Germinal center (tissue), 1 donor: ENCODE results near the gene SCN5A.

Experiments used
- DNase-seq: peaks from one replicate; pipeline ENCODE4 v3.0.0; 2012; ENCODE audit warnings: mixed read lengths, low spot score

Gene SCN5A

GRCh38 chr3:38647217-38647970, 2.1 kb downstream of the SCN5A start:
- DNase-seq, result no peak

GRCh38 chr3:38646630-38647029, 2.9 kb downstream of the SCN5A start:
- DNase-seq, result peak; percentile 36

- DNase-seq, result no peak
Measured at GRCh38 chr3:38646062-38646461, 3.4 kb downstream of the SCN5A start.

- DNase-seq, result no peak
Measured at GRCh38 chr3:38645601-38646000, 3.9 kb downstream of the SCN5A start.

- no peak for DNase-seq
Measured at GRCh38 chr3:38645076-38645475, 4.4 kb downstream of the SCN5A start.

- DNase-seq, result no peak
Measured at GRCh38 chr3:38644662-38645053, 4.8 kb downstream of the SCN5A start.

- DNase-seq, result no peak
Measured at GRCh38 chr3:38644016-38644661, 5.3 kb downstream of the SCN5A start.

GRCh38 chr3:38643592-38643991, 5.9 kb downstream of the SCN5A start:
- no peak for DNase-seq

GRCh38 chr3:38643090-38643489, 6.4 kb downstream of the SCN5A start:
- no peak for DNase-seq

- DNase-seq, result no peak
Measured at GRCh38 chr3:38641461-38642110, 7.9 kb downstream of the SCN5A start.

GRCh38 chr3:38640661-38641452, 8.6 kb downstream of the SCN5A start:
- DNase-seq, result no peak

GRCh38 chr3:38638354-38638753, 11.1 kb downstream of the SCN5A start:
- DNase-seq, result no peak

- no peak for DNase-seq
Measured at GRCh38 chr3:38637906-38638305, 11.6 kb downstream of the SCN5A start.

- no peak for DNase-seq
Measured at GRCh38 chr3:38636881-38637280, 12.6 kb downstream of the SCN5A start.

GRCh38 chr3:38636464-38636863, 13.0 kb downstream of the SCN5A start:
- DNase-seq, result no peak

GRCh38 chr3:38634111-38634510, 15.4 kb downstream of the SCN5A start:
- DNase-seq, result no peak

GRCh38 chr3:38632989-38633388, 16.5 kb downstream of the SCN5A start:
- DNase-seq, result no peak

- DNase-seq, result no peak
Measured at GRCh38 chr3:38630606-38631005, 18.9 kb downstream of the SCN5A start.

GRCh38 chr3:38630070-38630469, 19.4 kb downstream of the SCN5A start:
- DNase-seq, result no peak

GRCh38 chr3:38628835-38629234, 20.7 kb downstream of the SCN5A start:
- DNase-seq, result no peak

GRCh38 chr3:38627956-38628355, 21.5 kb downstream of the SCN5A start:
- DNase-seq, result peak; percentile 25

- no peak for DNase-seq
Measured at GRCh38 chr3:38626171-38626570, 23.3 kb downstream of the SCN5A start.
